Activated naive CD4-positive, alpha-beta T cell treated with anti-CD3 and anti-CD28 coated beads, Interleukin-2, amount 50 U/mL, for 16 hours (primary cell): ENCODE measurements around the gene S100A5.
"Not testable (repeated sequence)": the region's sequence is repeated elsewhere in the genome, so short reads cannot be mapped to it uniquely, and the experiment has no call there.

ENCODE experiments used
- DNase-seq: peaks from one replicate; pipeline ENCODE4 v3.0.0-alpha.2; 2020

S100A5 gene

DNA sequence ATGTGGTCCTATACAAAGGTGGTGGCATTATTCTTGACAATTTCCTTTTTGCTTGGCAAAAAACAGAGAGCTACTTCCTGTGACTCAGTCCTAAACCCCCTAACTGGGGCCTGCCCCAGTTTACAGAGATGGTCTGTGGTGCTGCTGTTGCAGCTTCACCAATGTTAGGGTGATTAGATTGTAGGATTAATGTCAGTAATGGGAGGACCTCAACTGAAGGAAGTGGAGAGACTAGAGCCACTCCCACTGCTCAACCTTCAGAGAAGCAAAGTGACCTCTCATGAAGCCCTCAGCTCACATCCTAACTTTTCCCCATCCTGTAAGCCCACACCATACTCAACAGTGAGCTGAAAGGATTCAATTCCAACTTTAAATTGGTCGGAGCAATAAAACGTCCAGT is 8.6 kb downstream of the S100A5 start:
- no peak for DNase-seq

DNA sequence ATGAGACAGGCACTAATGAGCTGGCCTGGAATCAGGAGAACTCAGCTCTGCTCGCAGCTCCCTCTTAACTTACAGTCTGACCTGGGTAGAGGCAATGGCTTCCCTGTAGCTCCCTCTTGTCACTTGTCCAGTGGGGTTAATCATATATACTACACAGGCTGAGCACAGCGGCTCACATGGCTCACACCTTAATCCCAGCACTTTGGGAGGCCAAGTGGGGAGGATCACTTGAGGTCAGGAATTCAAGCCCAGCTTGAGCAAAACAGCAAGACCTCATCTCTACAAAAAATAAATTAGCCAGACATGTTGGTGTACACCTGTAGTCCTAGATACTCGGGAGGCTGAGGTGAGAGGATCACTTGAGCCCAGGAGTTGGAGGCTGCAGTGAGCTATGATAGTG is 9.1 kb downstream of the S100A5 start:
- DNase-seq: no peak

DNA sequence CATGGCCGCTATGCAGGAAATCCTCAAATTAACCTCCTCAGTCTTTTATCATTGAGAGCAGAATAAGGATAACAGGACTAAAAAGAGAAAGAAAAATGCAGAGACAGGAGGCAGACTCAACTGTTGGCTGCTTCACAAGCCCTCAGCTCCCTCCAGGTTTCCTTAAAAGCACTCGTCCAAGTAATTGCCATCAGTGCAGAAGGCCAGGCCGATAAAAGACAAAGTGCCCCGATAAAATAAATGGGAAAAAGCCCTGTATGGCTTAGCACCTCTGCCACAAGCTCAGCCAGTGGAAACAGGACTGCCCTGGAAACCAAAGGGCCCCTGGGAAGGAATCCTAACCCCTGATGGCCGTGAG is 13.1 kb downstream of the S100A5 start:
- no peak for DNase-seq

DNA sequence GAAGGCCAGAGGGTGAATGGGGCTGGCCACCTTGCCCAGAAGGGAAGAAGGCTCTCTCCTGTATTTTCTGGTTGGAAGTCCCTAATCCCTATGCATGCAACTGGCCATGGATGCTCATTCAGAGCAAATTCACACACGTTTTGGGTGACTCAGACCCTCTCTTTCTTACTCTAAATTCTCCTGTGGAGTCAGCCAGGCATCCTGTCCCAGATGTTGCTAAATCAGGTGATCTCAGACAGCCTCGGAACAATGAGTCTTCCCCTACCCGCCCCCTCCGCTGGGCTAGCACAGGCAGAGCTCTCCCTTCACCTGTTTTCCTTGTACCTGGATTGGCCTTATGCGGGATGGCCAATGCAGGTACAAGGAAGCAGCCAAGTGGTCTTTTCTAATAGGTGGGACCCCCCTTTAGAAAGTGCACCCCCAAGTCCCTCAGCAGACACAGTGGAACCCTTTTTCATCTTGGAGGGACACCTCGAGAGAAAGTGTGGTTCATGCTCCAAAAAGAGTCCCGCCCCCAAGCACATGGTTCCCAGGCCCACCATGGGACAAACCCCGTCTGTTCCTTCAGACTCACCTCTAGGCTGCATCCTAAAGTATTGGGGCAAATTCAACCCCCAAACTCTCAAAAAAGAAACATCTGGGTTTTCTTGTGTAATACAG is 13.6 kb downstream of the S100A5 start:
- no peak for DNase-seq

DNA sequence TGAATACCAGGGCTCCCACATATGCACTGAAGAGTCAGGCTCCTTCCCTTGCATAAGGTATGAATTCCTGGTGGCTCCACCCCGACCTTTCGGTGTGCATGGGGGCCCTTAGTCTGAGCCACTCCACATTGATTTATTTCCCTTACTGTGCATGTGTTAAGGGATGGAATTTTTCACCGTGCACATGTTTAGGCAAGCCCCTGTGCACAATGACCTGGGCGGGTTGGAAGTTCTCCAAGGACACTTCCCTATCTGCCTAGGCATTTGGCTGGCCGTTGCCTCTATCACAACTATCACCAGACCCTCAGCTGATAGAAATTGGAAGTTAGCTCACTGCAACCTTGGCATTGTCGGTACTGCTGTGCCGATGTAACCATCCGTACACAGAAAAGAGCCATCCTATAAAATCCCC is 14.6 kb downstream of the S100A5 start:
- no peak for DNase-seq

DNA sequence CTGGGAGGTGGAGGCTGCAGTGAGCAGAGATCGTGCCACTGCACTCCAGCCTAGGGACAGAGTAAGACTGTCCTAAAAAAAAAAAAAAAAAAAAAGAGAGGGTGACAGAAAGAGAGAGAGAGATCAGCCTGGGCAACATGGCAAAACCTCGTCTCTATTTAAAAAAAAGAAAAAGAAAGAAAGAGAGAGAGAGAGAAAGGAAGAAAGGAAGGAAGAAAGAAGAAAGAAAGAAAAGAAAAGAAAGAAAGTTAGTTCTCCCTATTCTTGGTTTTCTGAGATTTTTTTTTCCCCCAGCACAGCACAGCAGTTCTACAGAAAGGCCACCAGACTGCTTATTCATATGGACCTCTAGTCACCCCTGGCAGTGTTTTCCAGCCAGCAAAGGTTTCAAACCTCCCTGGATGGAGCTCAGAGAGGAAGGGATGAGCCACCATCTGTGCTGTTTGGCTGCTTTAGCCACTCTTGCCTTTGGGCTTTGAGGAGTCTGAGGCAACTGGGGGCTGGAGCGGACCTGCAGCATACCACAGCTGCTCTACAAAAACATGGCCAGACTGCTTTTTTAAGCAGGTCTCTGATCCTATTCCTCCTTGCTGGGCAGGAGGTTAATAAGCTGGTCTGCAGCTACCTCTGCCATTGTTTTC is 15.5 kb downstream of the S100A5 start:
- DNase-seq: no peak

DNA sequence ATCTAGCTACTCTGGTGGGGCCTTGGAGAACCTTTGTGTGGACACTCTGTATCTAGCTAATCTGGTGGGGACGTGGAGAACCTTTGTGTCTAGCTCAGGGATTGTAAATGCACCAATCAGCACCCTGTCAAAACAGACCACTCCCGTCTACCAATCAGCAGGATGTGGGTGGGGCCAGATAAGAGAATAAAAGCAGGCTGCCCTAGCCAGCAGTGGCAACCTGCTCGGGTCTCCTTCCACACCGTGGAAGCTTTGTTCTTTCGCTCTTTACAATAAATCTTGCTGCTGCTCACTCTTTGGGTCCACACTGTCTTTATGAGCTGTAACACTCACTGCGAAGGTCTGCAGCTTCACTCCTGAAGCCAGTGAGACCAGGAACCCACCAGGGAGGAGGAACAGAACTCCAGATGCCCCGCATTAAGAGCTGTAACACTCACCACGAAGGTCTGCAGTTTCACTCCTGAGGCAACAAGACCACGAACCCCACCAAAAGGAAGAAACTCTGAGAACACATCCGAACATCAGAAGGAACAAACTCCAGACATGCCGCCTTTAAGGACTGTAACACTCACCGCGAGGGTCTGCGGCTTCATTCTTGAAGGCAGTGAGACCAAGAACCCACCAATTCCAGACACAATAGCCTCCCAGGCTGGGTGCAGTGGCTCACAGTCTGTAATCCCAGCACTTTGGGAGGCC is 18.2 kb downstream of the S100A5 start:
- DNase-seq: not testable (repeated sequence)

DNA sequence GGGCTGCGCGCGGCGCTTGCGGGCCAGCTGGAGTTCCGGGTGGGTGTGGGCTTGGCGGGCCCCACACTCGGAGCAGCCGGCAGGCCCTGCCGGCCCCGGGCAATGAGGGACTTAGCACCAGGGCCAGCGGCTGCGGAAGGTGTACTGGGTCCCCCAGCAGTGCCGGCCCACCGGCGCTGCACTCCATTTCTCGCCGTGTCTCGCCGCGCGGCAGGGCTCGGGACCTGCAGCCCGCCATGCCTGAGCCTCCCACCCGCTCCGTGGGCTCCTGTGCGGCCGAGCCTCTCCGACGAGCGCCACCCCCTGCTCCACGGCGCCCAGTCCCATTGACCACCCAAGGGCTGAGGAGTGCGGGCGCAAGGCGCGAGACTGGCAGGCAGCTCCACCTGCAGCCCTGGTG is 18.9 kb downstream of the S100A5 start:
- not testable (repeated sequence) for DNase-seq

DNA sequence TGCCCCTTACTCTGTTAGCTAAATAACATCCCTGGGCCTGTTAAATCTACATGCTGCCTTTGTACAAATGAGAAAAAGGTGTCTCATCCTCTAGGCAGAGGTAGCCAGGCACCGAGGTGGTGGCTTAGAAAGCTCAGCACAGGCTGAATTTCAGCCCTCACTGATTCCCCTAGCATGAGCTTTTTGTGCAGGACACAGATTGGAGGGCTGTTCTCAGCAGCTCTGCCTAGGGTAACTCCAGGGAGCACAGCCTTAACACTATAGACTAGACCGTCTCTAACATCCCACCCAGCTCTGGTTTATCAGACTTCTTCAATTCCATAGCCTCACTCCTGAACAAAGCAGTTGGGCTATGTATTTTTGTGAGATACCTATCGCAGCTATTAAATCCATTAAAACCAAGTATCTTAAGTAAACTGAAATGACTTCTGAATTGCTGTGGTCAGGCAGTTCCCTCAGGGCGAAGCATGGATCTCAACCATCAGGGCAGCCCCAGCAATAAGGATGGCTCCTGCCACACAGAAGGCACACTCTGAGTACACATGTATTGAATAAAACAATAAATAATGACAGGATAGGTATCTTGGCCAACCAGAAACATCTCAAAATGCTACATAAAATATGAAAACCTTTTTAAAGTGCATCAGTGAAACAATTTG is 19.8 kb downstream of the S100A5 start:
- DNase-seq: no peak

DNA sequence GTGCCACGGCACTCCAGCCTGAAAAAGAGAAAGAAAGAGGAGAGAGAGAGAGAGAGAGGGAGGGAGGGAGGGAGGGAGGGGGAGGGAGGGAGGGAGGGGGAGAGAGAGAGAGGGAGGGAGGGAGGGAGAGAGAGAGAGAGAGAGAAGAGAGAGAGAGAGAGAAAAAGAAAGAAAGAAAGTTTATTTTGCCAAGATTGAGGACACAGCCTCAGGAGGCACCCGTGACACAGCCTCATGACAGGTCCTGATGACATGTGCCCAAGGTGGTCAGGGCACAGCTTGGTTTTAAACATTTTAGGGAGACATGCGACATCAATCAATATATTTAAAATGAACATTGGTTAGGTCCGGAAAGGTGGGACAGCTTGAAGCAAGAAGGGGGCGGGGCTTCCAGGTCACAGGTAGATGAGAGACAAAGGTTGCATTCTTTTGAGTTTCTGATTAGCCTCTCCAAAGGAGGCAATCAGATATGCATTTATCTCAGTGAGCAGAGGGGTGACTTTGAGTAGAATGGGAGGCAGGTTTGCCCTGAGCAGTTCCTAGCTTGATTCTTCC is 20.5 kb downstream of the S100A5 start:
- DNase-seq: not testable (repeated sequence)

DNA sequence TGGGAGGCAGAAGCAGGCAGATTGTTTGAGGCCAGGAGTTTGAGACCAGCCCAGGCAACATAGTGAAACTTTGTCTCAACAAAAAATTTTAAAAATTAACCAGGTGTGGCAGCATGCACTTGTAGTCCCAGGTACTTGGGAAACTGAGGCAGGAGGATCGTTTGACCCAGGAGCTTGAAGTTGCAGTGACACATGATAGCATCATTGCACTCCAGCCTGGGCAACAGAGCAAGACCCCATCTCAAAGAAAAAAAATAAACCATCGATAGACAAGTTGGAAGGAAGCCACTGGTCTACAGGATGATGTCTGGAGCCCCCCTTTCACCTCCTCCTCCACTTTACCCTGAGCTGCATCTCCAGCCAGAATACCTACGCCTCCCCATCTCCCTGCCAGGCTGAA is 21.5 kb downstream of the S100A5 start:
- no peak for DNase-seq

DNA sequence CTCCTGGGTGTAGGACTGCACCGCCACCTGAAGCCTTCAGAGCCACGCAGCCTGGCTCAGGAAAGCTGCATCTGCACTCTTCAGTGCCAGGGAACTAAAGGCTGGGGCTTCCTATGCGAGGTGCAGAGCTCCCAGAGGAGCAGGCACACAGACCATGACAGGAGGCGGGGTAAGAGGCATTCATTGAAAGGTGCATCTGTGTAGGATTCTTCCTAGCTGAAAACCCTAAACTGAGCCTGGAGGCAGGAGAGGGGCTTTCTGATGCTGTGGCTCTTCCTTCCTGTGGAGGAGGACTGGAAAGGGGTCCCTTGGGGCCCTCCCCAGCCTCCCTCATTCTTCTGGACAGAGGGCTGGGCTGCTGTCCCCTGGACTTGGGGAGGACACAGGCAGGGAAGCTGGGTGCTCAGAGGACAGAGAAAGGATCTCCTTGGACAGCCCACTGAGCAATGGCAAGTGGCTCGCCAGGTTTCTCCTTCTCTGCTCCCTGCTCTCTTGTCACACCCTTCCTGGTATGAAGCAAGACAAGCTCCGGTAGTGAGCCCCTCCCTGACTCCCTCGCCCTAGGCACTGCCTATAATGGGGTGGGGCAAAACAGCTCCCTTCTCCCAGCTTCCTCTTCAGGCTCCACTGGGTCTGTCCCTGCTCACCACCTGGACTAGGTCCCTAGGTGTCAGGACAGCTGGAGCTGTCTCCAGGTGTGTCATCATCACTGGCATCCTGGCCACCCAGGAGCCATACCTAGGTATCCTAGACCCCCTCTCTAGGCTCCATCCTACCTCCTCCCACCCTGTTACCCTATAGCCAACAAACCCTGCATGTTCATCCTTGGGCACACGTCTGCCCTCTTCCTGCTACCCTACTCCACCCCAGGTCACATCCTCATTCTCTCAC is 25.0 kb downstream of the S100A5 start:
- no peak for DNase-seq

DNA sequence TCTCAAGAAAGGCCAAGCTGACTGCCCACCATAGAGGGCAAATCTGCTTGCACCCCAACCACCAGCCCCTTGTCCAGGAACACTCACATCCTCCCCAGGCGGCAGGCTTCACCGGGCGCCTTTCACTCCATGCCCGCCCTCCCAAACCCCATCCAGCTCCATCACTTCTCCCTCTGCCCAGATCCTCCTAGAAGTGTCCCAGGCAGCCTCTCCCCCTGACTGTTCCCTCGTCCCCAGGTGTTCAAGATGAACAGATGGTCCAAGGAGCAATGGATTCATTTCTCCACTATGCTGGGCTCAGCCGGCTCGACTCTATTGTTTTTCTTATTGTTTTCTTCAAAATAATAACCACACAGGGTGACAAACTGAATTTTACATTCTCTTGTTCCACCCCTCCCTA is 27.1 kb downstream of the S100A5 start:
- no peak for DNase-seq

DNA sequence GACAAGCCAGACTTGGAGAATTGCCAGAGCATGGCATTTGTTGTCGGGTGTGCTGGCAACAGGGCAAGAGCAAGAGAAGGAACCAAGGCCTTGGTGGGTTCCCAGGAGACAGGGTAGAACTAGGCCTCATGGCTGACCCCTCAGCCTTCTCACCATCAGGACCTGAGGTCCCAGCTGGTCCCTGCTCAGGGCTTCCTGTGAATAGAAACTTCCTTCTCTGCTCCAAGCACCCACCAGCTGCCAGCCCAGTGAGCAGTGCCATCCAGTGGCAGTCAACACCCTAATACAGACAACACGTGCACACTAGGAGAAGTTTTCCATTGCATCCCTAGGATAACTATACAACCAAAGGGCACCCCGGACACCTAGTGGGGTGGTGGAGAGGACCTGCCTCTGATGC is 27.7 kb downstream of the S100A5 start:
- no peak for DNase-seq

DNA sequence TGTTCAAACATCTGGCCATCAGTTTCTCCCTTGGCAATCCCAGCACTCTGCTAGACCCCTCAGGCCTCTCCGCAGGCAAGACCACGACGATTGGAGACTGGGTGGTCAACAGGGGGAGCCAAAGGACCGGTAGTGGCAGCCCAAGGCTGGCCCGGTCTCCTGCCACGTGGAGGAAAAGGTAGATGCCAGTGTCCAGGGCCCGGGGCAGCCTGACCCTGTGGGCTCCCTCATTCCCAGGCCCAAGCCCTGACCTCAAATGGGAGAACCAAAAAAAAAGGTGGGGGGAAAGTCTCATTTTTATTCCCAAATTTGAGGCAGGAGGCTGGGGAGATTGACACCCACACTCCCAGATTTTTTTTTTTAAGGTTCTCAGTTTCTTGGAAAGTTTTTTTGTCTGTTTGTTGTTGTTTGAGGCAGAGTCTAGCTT is 29.7 kb downstream of the S100A5 start:
- DNase-seq: peak; percentile 81

DNA sequence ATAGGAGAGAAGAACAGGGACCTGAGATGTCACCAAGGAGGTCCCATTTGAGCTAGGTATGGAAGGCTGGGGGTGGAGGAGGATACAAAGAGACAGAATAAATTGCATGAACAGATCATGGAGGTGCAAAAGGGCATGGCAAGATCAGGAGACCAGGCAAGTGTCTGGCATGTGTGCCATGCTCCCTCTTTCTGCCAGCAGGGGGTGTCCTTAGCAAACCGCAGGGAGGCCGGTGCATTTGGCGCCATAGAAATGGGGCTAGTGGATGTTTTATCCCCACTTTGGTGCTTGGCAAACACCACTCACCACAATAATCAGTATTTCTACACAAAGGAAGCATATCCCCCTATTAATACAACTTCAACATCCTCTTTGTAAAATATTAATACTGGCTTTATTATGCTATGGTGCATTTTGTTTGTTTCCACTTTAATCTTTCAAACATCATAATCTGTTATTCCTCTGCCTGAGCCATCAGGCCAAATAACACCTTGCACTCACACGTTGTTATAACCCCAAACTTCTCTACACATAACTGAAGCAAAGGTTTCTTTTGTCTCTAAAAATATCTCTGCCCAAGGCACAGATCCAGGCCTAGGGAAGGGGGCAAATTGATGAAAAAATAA is 30.9 kb downstream of the S100A5 start:
- peak; percentile 70 for DNase-seq

DNA sequence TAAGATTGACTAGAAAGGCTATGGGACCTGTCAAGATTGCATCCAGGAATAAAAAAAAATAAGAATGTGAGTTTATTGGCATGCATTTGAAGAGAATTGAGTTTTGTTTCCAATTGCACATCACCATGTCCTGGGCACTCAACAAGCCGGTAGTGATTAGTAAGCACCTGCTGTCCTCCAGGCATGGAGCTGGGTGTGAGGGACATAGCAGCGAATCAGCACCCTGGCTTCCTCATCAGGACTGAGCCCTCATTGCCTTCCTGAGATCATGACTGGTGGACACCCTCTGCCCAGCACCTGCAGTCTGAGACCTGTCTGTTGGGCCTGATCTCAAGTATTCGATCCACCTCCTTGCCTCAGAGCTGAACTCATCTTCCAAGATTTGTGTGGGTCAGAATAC is 31.7 kb downstream of the S100A5 start:
- no peak for DNase-seq

DNA sequence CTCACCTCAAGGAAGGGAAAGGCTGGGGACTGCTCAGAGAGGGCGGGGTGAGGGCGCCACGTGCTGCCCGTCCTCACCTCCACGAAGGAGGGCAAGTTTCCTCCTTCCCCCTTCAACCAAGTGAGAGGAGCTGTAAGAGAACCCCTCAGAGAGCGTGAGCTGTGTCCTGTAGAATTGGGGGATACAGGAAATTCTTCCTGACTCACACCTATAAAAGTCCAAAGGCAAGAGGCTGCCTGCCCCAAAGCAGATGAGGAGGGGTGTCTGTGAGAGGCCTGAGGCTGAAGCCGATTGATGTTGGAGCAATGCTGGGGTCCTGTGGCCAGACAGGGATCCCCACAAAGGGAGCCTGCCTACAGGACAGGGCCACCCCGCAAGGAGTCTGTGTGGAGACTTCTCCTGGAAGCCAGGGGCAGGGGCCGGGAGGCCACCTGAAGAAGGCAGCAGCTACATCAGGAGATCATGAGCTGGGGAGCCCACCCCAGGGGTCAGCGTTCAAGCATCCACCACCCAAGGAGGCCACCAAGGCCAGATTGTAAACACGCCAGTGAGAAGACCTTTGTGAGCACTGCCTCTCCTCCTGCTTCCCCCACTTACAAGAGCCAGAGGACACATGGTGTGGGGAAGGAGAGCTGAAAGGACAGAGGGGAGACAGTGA is 32.7 kb downstream of the S100A5 start:
- no peak for DNase-seq

DNA sequence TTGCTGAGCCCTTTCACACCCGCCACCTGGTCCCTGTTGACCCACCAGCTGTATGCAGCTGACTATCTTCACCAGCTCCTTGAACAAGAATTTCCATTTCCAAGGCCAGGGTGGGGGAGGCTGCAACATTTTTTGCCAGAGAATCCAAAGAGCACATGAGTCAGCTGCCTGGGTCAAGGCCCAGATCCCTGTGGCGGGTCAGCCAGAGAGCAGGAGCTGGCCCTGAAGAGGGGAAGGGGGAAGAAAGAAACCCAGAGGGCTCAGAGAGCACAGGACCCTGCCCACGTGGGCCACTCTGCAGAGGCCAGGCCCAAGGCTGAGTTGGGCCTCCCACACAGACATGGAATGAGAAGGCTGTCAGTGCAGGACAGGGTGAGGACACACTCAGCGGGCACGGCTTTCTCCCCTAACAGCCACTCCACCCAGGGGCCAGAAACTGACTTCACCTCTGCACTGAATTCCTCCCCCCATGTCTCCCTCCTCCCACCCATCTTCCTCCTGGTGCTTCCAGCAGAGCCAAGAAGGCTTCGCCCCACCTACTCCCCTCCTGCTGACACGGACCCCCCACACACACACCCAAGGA is 33.8 kb downstream of the S100A5 start:
- no peak for DNase-seq

DNA sequence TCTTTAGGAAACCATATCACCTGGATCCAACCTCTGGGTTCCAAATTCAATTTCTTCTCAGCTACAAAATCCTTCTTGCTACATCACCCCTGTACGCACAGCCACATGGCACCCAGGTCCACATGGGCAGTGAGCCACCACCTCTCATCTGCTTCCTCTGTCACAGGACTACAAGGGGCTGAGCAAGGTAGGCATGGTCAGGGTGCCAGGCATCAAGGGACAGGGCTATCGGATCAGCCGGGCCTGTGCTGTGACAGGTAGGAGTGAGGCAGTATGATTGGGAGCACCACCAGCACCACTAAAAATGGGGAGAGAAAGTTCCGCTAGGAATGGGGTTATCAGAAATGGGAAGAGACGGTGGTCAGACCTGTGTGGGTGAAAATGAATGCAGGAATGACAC is 34.3 kb downstream of the S100A5 start:
- DNase-seq: no peak

DNA sequence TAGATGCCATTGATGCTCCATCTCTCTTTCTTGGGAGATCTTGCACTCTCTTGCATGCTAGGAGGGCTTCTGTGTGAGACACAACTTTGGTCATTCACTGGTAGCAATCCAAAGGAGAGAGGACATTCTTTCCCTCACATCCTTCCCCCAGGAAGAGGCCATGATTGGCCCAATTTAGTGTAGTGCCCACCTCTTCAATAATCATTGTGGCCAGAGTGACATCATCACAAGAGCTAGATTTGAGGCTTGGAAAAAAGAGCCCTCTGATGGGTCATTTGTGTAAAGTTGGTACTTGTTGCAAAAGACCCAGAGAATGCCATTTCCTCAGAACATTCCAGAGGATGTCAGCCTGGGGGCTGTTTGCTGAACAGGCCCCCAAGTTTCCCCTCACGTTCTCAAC is 35.2 kb downstream of the S100A5 start:
- DNase-seq: no peak
